ENCODE measurements around the gene CCDC194. TPM values are rescaled to one million over a fixed set of nuclear protein-coding genes. Genes with fewer than 3 reads are reported as not detected.

The CCDC194 gene
- 1 to 10 TPM in 3 of 4 donors, under 1 TPM in 1; 0.57 to 5.4 (median 1.5) TPM for polyA plus RNA-seq (ENCODE audit: insufficient read length in 4 of 4)

GRCh38 chr19:17393914-17394313, at the start of gene CCDC194:
Gene CCDC194 (minus strand): TSS chr19:17394196. CDS start chr19:17394158, 38 bp downstream.
- DNase-seq (ENCODE audit: low read depth in 4 of 4, low spot score in 3 of 4): no peak

- DNase-seq (ENCODE audit: low read depth in 4 of 4, low spot score in 3 of 4): no peak
Observed at GRCh38 chr19:17441241-17442021, 47.4 kb upstream of the CCDC194 start.

GRCh38 chr19:17436874-17437267, 42.9 kb upstream of the CCDC194 start:
- DNase-seq (ENCODE audit: low read depth in 4 of 4, low spot score in 3 of 4): no peak

- no peak for DNase-seq (ENCODE audit: low read depth in 4 of 4, low spot score in 3 of 4)
Observed at GRCh38 chr19:17436094-17436873, 42.3 kb upstream of the CCDC194 start.

- DNase-seq (ENCODE audit: low read depth in 4 of 4, low spot score in 3 of 4): no peak
Observed at GRCh38 chr19:17435218-17435617, 41.2 kb upstream of the CCDC194 start.

- DNase-seq (ENCODE audit: low read depth in 4 of 4, low spot score in 3 of 4): no peak
Observed at GRCh38 chr19:17431417-17431816, 37.4 kb upstream of the CCDC194 start.

GRCh38 chr19:17429641-17430113, 35.7 kb upstream of the CCDC194 start:
- DNase-seq (ENCODE audit: low read depth in 4 of 4, low spot score in 3 of 4): no peak

GRCh38 chr19:17424743-17425365, 30.9 kb upstream of the CCDC194 start:
- DNase-seq (ENCODE audit: low read depth in 4 of 4, low spot score in 3 of 4): no peak

- no peak for DNase-seq (ENCODE audit: low read depth in 4 of 4, low spot score in 3 of 4)
Observed at GRCh38 chr19:17423429-17424208, 29.6 kb upstream of the CCDC194 start.

GRCh38 chr19:17421942-17422341, 27.9 kb upstream of the CCDC194 start:
- no peak for DNase-seq (ENCODE audit: low read depth in 4 of 4, low spot score in 3 of 4)

- no peak for DNase-seq (ENCODE audit: low read depth in 4 of 4, low spot score in 3 of 4)
Observed at GRCh38 chr19:17420475-17420924, 26.5 kb upstream of the CCDC194 start.

GRCh38 chr19:17419621-17420474, 25.9 kb upstream of the CCDC194 start, which contains the start of gene MVB12A:
Gene MVB12A (plus strand): TSS chr19:17420047. CDS start chr19:17420136, 89 bp downstream.
- peak; percentile 98 to 99 (median 99) for DNase-seq (ENCODE audit: low read depth in 4 of 4, low spot score in 3 of 4)

GRCh38 chr19:17419154-17419620, 25.2 kb upstream of the CCDC194 start:
- no peak for DNase-seq (ENCODE audit: low read depth in 4 of 4, low spot score in 3 of 4)

- no peak for DNase-seq (ENCODE audit: low read depth in 4 of 4, low spot score in 3 of 4)
Observed at GRCh38 chr19:17418710-17419109, 24.7 kb upstream of the CCDC194 start.

- DNase-seq (ENCODE audit: low read depth in 4 of 4, low spot score in 3 of 4): no peak
Observed at GRCh38 chr19:17415121-17415520, 21.1 kb upstream of the CCDC194 start.

- DNase-seq (ENCODE audit: low read depth in 4 of 4, low spot score in 3 of 4): no peak
Observed at GRCh38 chr19:17414097-17414496, 20.1 kb upstream of the CCDC194 start.

GRCh38 chr19:17411801-17412200, 17.8 kb upstream of the CCDC194 start:
- DNase-seq (ENCODE audit: low read depth in 4 of 4, low spot score in 3 of 4): no peak

GRCh38 chr19:17409990-17410389, 16.0 kb upstream of the CCDC194 start:
- no peak for DNase-seq (ENCODE audit: low read depth in 4 of 4, low spot score in 3 of 4)

- DNase-seq (ENCODE audit: low read depth in 4 of 4, low spot score in 3 of 4): no peak
Observed at GRCh38 chr19:17406887-17407196, 12.8 kb upstream of the CCDC194 start.
